ENCODE results near the gene GCN1. TPM values are rescaled to one million over a fixed set of nuclear protein-coding genes. Genes with fewer than 3 reads are reported as not detected.

GCN1 gene
- total and polyA plus RNA-seq, 10 of the 15 experiments (the other 5 are each of a cell fraction or from before 2014, with no cell fraction given), result 10.8 to 150 (median 58.3) TPM

- BruUV-seq (replicated peaks), result no TSS peak
- Histone ChIP-seq H3K27ac (ENCODE audit: control insufficient read depth, insufficient read depth) (no peak overlapping the region), H3K9ac (ENCODE audit: control insufficient read depth, insufficient read depth, low read length) (no peak overlapping the region)
Observed at GRCh38 chr12:120078868-120079267, 115.6 kb downstream of the GCN1 start.

More at GRCh38 chr12:120078868-120079267, 115.6 kb downstream of the GCN1 start:
- TF ChIP-seq NKRF (conservative IDR thresholded peaks at IDR 0.05), result no peak
- TF ChIP-seq RAD51 (IDR thresholded peaks at IDR 0.05), result no peak
- no peak for TF ChIP-seq MEF2B (IDR thresholded peaks at IDR 0.05; ENCODE audit: partially characterized antibody, poor library complexity, severe bottlenecking)
- no peak for TF ChIP-seq ZZZ3 (IDR thresholded peaks at IDR 0.05; ENCODE audit: control insufficient read depth, insufficient read length, low read depth)
- no peak for TF ChIP-seq HSF1 (IDR thresholded peaks at IDR 0.05; ENCODE audit: low read depth, low read length)
- no peak for TF ChIP-seq E2F8 (IDR thresholded peaks at IDR 0.05; ENCODE audit: low read depth, partially characterized antibody)
- TF ChIP-seq SPI1 (IDR thresholded peaks at IDR 0.05; ENCODE audit: borderline replicate concordance, insufficient read depth, low read depth, low read length), result no peak
- no peak for TF ChIP-seq CEBPB (IDR thresholded peaks at IDR 0.05; ENCODE audit: borderline replicate concordance in 1 of 2, low read depth in 2 of 2, low read length in 2 of 2)
- TF ChIP-seq NR2C2 (IDR thresholded peaks at IDR 0.05; ENCODE audit: borderline replicate concordance, control insufficient read depth, insufficient read length, low read depth), result no peak
- TF ChIP-seq BCLAF1 (IDR thresholded peaks at IDR 0.05), result no peak
- no peak for TF ChIP-seq BCL11A (IDR thresholded peaks at IDR 0.05; ENCODE audit: low read depth, low read length)
- Histone ChIP-seq H2AFZ (ENCODE audit: control insufficient read depth, low read depth, low read length) (no peak overlapping the region), H3K4me2 (ENCODE audit: control insufficient read depth, insufficient read depth) (no peak overlapping the region), H3K79me2 (ENCODE audit: control insufficient read depth, insufficient read depth, low read length) (no peaks in the 10 kb centered on the region), H3K36me3 (ENCODE audit: control insufficient read depth in 2 of 2, insufficient read depth in 2 of 2, low read length in 1 of 2) (no peaks in the 10 kb centered on the region), H3K4me3 (no peak overlapping the region), H3K27me3 (replicated peaks in 1 of 2; ENCODE audit: control insufficient read depth in 2 of 2, insufficient read depth in 2 of 2, low read length in 1 of 2) (no peaks in the 10 kb centered on the region), H3K9me3 (replicated peaks; ENCODE audit: control insufficient read depth, insufficient read depth, low read length) (no peaks in the 10 kb centered on the region), H3K4me1 (ENCODE audit: control insufficient read depth, insufficient read depth, low read length) (no peaks in the 10 kb centered on the region), H4K20me1 (ENCODE audit: control insufficient read depth, insufficient read depth) (no peaks in the 10 kb centered on the region)
- SMC1A ChIA-PET (ENCODE audit: uncharacterized antibody, unreplicated experiment), result no interaction called here
- 48% methylated on average over 5 of the region's 5 CpGs for WGBS (ENCODE audit: insufficient coverage, insufficient replicate concordance, low lambda C conversion rate, missing lambda C conversion rate)
- RAD21 ChIA-PET (ENCODE audit: unreplicated experiment), result no interaction called here
- FAIRE-seq, result no peak
- in situ Hi-C loops (cut with MboI), result no loop called here
- no peak for ATAC-seq
- DNase-seq (ENCODE audit: low read depth, low spot score), result no peak
- intact Hi-C loops (cut with micrococcal nuclease; ENCODE audit: unreplicated experiment), result no loop called here
- CTCF ChIA-PET, result interaction anchor here (1.1 to 1.2 kb wide), 2 partner anchors 166 to 338 kb away, joined by 3 read pairs; no protein-coding TSS in a partner anchor
- POLR2A ChIA-PET, result no interaction called here
